ENCODE data around the gene SPAG4. TPM values are rescaled to one million over a fixed set of nuclear protein-coding genes. Genes with fewer than 3 reads are reported as not detected.

Gene SPAG4
- total RNA-seq, 1 experiment from 2014 or later = 1.6 TPM

GRCh38 chr20:35579196-35579595 lies 36.4 kb upstream of the SPAG4 start:
- CTCF ChIA-PET = interaction anchor here (0.8 kb wide), 2 partner anchors 9 to 116 kb away, joined by 3 read pairs; no protein-coding TSS in a partner anchor
- no peak for DNase-seq (ENCODE audit: unreplicated experiment)
- no peaks in the 10 kb centered on the region for H3K27me3 Mint-ChIP-seq (ENCODE audit: insufficient read depth, unreplicated experiment)
- no peaks in the 10 kb centered on the region for H3K36me3 Mint-ChIP-seq (ENCODE audit: insufficient read depth, unreplicated experiment)
- H3K27ac Mint-ChIP-seq (ENCODE audit: low read depth, unreplicated experiment) = no peak overlapping the region
- POLR2A ChIA-PET = interaction anchor here (0.6 to 1.9 kb wide), 2 partner anchors 73 to 84 kb away, joined by 3 to 4 read pairs; no protein-coding TSS in a partner anchor
- no peaks in the 10 kb centered on the region for H3K4me1 Mint-ChIP-seq (ENCODE audit: insufficient read depth, unreplicated experiment)
- H3K4me3 Mint-ChIP-seq (ENCODE audit: unreplicated experiment) = no peak overlapping the region
- BruUV-seq (replicated peaks) = no TSS peak
- intact Hi-C loops (cut with micrococcal nuclease) = no loop called here
- no peak for TF ChIP-seq CTCF (IDR thresholded peaks at IDR 0.05; ENCODE audit: unreplicated experiment)
- H3K9me3 Mint-ChIP-seq (ENCODE audit: unreplicated experiment) = no peaks in the 10 kb centered on the region

GRCh38 chr20:35582131-35582530 lies 33.5 kb upstream of the SPAG4 start:
- Mint-ChIP-seq H3K4me3 (ENCODE audit: unreplicated experiment) (no peak overlapping the region), H3K27me3 (ENCODE audit: insufficient read depth, unreplicated experiment) (no peaks in the 10 kb centered on the region), H3K27ac (ENCODE audit: low read depth, unreplicated experiment) (no peak overlapping the region), H3K4me1 (ENCODE audit: insufficient read depth, unreplicated experiment) (no peaks in the 10 kb centered on the region), H3K9me3 (ENCODE audit: unreplicated experiment) (no peaks in the 10 kb centered on the region), H3K36me3 (ENCODE audit: insufficient read depth, unreplicated experiment) (no peaks in the 10 kb centered on the region)
- TF ChIP-seq CTCF (IDR thresholded peaks at IDR 0.05; ENCODE audit: unreplicated experiment) = no peak
- POLR2A ChIA-PET = no interaction called here
- intact Hi-C loops (cut with micrococcal nuclease) = no loop called here
- no peak for DNase-seq (ENCODE audit: unreplicated experiment)
- CTCF ChIA-PET = no interaction called here
- no TSS peak for BruUV-seq (replicated peaks)

GRCh38 chr20:35582741-35583404 lies 32.8 kb upstream of the SPAG4 start:
- H3K4me1 Mint-ChIP-seq (ENCODE audit: insufficient read depth, unreplicated experiment) = no peaks in the 10 kb centered on the region
- POLR2A ChIA-PET = no interaction called here
- H3K9me3 Mint-ChIP-seq (ENCODE audit: unreplicated experiment) = no peaks in the 10 kb centered on the region
- intact Hi-C loops (cut with micrococcal nuclease) = no loop called here
- no peaks in the 10 kb centered on the region for H3K36me3 Mint-ChIP-seq (ENCODE audit: insufficient read depth, unreplicated experiment)
- CTCF ChIA-PET = interaction anchor here (0.6 kb wide), 1 partner anchor 15 kb away, joined by 3 read pairs; no protein-coding TSS in a partner anchor
- no peak for TF ChIP-seq CTCF (IDR thresholded peaks at IDR 0.05; ENCODE audit: unreplicated experiment)
- H3K27me3 Mint-ChIP-seq (ENCODE audit: insufficient read depth, unreplicated experiment) = no peaks in the 10 kb centered on the region
- no peak overlapping the region for H3K27ac Mint-ChIP-seq (ENCODE audit: low read depth, unreplicated experiment)
- H3K4me3 Mint-ChIP-seq (ENCODE audit: unreplicated experiment) = no peak overlapping the region
- no peak for DNase-seq (ENCODE audit: unreplicated experiment)
- BruUV-seq (replicated peaks) = no TSS peak

GRCh38 chr20:35583636-35584560 lies 31.7 kb upstream of the SPAG4 start:
- H3K9me3 Mint-ChIP-seq (ENCODE audit: unreplicated experiment) = no peaks in the 10 kb centered on the region
- intact Hi-C loops (cut with micrococcal nuclease) = no loop called here
- BruUV-seq (replicated peaks) = no TSS peak

More at GRCh38 chr20:35583636-35584560, 31.7 kb upstream of the SPAG4 start:
- H3K4me1 Mint-ChIP-seq (ENCODE audit: insufficient read depth, unreplicated experiment) = no peaks in the 10 kb centered on the region
- TF ChIP-seq CTCF (IDR thresholded peaks at IDR 0.05; ENCODE audit: unreplicated experiment) = no peak
- ChIA-PET POLR2A (interaction anchor here (1.0 to 1.3 kb wide), 2 partner anchors 26 to 27 kb away, joined by 3 read pairs; no protein-coding TSS in a partner anchor), CTCF (interaction anchor here (0.6 kb wide), 3 partner anchors 16 to 688 kb away, joined by 3 to 4 read pairs (median 3); no protein-coding TSS in a partner anchor)
- no peaks in the 10 kb centered on the region for H3K27me3 Mint-ChIP-seq (ENCODE audit: insufficient read depth, unreplicated experiment)
- no peak overlapping the region for H3K4me3 Mint-ChIP-seq (ENCODE audit: unreplicated experiment)
- no peaks in the 10 kb centered on the region for H3K36me3 Mint-ChIP-seq (ENCODE audit: insufficient read depth, unreplicated experiment)
- no peak overlapping the region for H3K27ac Mint-ChIP-seq (ENCODE audit: low read depth, unreplicated experiment)
- no peak for DNase-seq (ENCODE audit: unreplicated experiment)

Data from MCF 10A (cell line).